HFF-Myc (cell line): ENCODE measurements around the gene INSC.

ENCODE experiments used
- DNase-seq: peaks from one replicate; pipeline ENCODE4 v3.0.0-alpha.2; 2011; ENCODE audit warnings: low read depth; ENCODE audit errors: extremely low read depth
- H3K4me3 ChIP-seq: replicated peaks from 2 replicates; pipeline ENCODE4 v1.5.1; 2011; ENCODE audit warnings: low read depth, mild to moderate bottlenecking, control low read depth, low read length
- TF ChIP-seq, protein P1 (sequence below): IDR thresholded peaks from 2 replicates; pipeline ENCODE4 v1.5.1; 2012; ENCODE audit warnings: mild to moderate bottlenecking, low read depth, low read length, control low read depth; ENCODE audit errors: missing control alignments

INSC gene

DNA sequence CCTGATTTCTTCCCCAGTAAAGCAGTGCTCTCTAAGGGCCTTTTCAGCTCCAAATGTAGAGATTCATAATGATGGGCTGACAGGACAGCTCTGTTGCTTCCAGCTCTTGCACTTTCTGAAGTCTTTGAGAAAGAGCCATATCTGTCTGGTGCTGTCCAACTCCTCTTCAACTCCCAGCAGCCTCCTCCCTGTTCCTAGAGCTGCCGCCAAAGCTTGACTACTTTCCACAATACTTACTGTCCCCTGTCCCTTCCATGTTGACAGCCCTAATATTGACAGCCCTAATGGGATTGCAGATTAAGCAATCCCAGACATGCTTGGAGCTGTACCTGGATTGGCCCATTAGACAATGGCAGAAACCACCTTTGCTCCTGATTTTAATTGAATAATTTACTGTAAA lies 29.6 kb downstream of the INSC start:
- no peak overlapping the region for H3K4me3 ChIP-seq
- TF ChIP-seq, protein P1, sequence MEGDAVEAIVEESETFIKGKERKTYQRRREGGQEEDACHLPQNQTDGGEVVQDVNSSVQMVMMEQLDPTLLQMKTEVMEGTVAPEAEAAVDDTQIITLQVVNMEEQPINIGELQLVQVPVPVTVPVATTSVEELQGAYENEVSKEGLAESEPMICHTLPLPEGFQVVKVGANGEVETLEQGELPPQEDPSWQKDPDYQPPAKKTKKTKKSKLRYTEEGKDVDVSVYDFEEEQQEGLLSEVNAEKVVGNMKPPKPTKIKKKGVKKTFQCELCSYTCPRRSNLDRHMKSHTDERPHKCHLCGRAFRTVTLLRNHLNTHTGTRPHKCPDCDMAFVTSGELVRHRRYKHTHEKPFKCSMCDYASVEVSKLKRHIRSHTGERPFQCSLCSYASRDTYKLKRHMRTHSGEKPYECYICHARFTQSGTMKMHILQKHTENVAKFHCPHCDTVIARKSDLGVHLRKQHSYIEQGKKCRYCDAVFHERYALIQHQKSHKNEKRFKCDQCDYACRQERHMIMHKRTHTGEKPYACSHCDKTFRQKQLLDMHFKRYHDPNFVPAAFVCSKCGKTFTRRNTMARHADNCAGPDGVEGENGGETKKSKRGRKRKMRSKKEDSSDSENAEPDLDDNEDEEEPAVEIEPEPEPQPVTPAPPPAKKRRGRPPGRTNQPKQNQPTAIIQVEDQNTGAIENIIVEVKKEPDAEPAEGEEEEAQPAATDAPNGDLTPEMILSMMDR: no peak
- no peak for DNase-seq

DNA sequence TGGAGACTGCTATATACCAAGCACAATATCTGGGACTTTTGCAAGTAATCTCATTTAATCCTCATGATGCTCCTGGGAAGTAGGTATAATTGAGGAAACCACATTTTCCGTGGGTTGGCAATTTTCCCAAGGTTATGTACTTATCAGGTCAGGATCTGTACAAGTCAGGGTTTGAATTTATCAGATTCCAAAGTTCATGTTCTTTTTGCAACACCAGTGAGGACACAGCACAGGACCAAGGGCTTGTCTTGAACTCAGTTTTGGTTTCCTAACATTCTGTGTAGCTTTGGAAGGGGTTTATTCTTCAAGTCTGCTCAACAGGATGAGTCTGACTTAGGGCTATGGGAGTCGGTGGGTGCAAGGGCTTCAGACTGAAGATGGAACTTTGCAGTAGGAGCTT lies 30.4 kb downstream of the INSC start:
- TF ChIP-seq, protein P1: no peak
- H3K4me3 ChIP-seq: no peak overlapping the region
- no peak for DNase-seq

DNA sequence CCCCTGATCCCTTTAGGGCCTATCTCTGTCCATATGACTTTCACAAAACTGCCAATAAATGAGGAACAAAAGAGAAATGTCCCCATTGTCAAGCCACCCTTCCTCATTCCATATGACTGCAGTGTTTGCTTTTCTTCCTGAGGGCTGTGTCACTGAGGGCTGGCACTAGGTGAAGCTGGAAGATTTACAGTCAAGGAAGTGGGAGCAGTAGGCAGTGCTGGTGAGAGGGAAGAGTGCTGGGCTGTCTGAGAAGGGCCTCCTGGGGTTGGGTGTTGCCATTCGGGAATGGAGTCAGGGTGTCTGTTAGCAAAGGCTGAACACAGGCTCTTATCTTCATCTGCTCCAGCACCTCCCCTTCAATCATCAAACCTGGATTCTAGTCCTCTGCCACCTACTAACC lies 30.9 kb downstream of the INSC start:
- TF ChIP-seq, protein P1: no peak
- DNase-seq: no peak
- no peak overlapping the region for H3K4me3 ChIP-seq

DNA sequence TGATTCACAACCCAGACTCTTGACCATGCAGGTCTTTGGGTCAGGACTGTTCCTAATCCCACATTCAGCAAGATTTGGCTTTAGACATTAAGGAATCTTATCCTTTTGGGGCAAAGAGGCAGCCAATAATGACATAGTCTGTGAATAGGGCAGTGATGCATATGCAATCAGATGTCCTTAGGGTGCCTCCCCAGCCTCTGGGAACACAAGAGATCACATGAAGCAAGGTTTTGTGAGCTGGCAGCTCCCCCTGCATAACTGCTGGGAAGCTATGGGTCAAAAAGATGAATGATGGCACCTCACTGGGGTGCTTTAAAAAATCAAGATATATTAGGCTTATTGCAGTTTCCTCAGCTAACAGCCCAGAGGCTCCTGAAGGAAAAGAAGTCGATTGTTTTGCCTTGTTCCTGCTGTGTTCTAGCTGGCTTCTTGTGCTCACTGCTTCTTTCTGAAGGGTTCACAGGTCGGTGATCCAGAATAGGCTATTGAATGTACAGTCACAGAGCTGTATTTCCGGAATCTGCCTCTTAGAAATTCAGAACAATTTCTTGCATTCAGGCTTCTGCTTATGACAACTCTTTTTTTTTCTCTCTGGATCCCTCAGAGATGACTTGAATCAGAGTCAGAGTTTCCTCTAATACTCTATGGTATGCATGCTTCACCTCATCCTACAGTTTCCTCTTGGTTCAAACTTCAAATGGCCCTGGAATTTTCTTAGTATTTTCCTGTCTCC lies 31.7 kb downstream of the INSC start:
- TF ChIP-seq, protein P1: no peak
- no peak for DNase-seq
- no peak overlapping the region for H3K4me3 ChIP-seq

DNA sequence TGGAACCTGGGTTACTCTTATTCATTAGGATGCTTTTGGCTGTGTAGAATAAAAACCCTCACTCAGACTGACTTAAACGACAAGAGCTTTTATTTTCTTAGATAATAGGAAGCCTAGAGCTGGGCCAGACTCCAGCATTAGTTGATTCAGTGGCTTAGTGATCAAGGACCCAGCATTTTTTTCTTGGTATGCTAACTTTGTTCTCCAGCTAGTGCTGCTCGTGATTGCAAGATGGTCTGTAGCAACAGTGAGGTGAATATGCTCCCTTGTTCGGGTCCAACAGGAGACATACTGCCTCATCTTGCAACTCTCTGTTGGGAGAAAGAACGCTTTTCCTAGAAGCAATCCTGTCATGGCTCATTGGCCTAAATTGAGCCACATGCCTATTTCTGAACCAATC lies 33.4 kb downstream of the INSC start:
- H3K4me3 ChIP-seq: no peak overlapping the region
- DNase-seq: no peak
- TF ChIP-seq, protein P1: no peak

DNA sequence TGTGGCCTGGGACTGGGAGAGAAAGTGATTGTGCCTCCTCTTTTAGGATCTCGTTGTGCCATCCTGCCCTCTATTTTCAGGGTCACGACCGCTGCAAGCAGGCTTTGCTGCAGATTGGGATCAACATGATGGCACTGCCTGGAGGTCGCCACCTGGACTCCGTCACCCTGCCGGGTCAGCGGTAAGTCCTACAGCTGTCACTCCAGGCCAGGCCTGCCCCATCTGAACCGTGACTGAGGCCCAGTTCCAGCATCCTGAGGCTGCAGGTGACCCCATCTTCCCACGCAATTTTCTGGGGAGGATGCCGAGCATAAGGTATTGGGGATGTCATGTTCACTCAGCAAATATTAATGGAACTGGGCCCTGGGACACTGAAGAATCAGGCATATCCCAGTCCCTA lies 34.3 kb downstream of the INSC start:
- no peak overlapping the region for H3K4me3 ChIP-seq
- TF ChIP-seq, protein P1: no peak
- DNase-seq: no peak

DNA sequence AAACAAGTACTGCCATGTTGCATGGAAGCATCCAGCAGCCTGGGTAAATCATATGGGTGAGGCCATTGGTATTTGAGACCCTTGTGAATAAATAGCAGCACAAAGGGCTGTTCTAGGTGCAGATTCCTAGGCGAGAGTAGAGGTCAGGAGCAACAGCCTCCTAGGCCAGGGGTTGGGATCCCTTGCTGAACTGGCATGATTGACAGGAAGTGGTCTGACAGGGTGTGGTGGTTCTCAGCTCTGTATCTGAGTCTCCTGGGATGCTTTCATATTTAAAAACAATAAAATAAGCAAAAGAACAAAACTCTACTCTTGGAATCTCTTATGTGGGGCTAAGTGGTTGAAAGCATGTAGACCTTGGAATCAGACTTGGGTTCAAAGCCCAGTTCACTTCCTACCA lies 35.8 kb downstream of the INSC start:
- no peak overlapping the region for H3K4me3 ChIP-seq
- DNase-seq: no peak
- TF ChIP-seq, protein P1: no peak
